ENCODE measurements around the gene MAPK4.
"Not testable (repeated sequence)": the region's sequence is repeated elsewhere in the genome, so short reads cannot be mapped to it uniquely, and the experiment has no call there.

Gene MAPK4

DNA sequence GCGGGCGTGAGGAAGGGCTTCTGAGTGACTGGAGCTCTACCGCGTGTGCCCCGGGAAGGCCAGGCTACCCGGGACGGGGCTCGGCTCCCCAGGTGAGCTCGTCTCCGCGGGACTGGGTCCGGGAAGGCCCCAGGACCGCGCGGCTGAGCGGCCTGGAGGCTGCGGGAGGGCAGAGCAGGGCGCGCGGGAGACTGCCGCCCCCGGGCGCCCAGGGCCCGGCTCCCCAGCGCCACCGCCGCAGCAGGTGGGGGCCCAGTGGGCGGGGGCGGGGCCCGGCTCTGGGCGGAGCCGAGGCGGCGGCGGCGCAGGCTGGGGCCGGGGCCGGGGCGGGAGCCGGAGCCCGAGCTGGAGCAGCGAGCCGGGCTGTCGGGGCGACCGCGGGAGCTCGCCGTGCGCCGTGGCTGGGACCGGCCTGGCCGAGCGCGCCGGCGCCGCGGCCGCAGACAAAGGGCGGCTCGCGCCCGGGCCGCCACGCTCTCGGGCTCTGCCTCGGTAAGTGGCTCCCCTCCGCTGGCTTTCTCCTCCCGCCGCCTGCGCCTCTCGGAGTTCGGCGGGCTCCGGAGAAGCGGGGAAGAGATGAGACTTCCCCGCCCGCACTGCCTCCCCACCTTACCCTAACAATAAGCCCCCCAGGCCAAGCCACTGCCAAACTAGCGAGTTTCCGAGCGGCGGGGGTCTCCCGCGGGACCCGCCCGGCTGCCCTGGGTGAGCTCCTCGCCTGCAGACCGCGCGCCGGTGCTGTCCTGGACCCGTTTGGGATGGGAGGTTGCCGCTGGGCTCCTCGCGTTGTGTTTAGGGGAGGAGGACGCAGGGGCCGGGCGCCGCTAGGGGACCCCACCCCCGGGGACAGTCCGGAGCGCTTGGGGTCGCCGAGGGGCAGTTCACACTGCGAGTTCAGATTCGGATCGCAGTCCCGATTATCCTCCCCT, at the start of gene MAPK4:
Gene MAPK4 (plus strand): TSS at position 336 of the 929 bp plus-strand sequence. CDS start 103,872 bp downstream, outside the sequence.
- Histone ChIP-seq H3K79me2 (ENCODE audit: control insufficient read depth, insufficient read depth, low read length, unreplicated experiment) (no peaks in the 10 kb centered on the region), H3K4me3 (ENCODE audit: low read depth, low read length) (peak within 1 kb of the TSS; percentile 66), H3K27ac (ENCODE audit: low read depth, low read length) (no peak within 1 kb of the TSS), H3K27me3 (ENCODE audit: insufficient read depth, low read length) (peaks cover 72% of the 10 kb centered on the region), H3K4me1 (ENCODE audit: control insufficient read depth, insufficient read depth, low read length, unreplicated experiment) (no peaks in the 10 kb centered on the region), H2AFZ (ENCODE audit: low read length, unreplicated experiment) (no peak within 1 kb of the TSS), H3K36me3 (ENCODE audit: insufficient read depth, low read length) (no peaks in the 10 kb centered on the region)

DNA sequence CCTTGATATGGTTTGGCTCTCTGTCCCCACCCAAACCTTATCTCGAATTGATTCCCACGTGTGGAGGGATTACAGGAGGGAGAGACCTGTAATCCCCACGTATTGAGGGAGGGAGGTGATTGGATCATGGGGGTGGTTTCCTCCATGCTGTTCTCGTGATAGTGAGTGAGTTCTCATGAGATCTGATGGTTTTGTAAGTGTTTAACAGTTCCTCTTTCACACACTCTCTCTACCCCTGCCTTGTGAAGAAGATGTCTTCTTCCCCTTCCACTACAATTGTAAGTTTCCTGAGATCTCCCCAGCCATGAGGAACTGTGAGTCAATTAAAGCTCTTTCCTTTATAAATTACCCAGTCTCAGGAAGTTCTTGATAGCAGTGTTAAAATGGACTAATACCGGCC, 42.6 kb upstream of the MAPK4 start:
- not testable (repeated sequence) for H3K4me1 ChIP-seq (ENCODE audit: control insufficient read depth, insufficient read depth, low read length, unreplicated experiment); H3K36me3 ChIP-seq (ENCODE audit: insufficient read depth, low read length); H3K79me2 ChIP-seq (ENCODE audit: control insufficient read depth, insufficient read depth, low read length, unreplicated experiment); H3K4me3 ChIP-seq (ENCODE audit: low read depth, low read length); H2AFZ ChIP-seq (ENCODE audit: low read length, unreplicated experiment); H3K27ac ChIP-seq (ENCODE audit: low read depth, low read length); H3K27me3 ChIP-seq (ENCODE audit: insufficient read depth, low read length)

GRCh38 chr18:50518787-50519546, 40.9 kb upstream of the MAPK4 start:
- Histone ChIP-seq H3K4me1 (ENCODE audit: control insufficient read depth, insufficient read depth, low read length, unreplicated experiment) (no peaks in the 10 kb centered on the region), H3K79me2 (ENCODE audit: control insufficient read depth, insufficient read depth, low read length, unreplicated experiment) (no peaks in the 10 kb centered on the region), H3K27ac (ENCODE audit: low read depth, low read length) (no peak overlapping the region), H2AFZ (ENCODE audit: low read length, unreplicated experiment) (no peak overlapping the region), H3K4me3 (ENCODE audit: low read depth, low read length) (no peak overlapping the region), H3K36me3 (ENCODE audit: insufficient read depth, low read length) (no peaks in the 10 kb centered on the region), H3K27me3 (ENCODE audit: insufficient read depth, low read length) (peaks cover 4% of the 10 kb centered on the region; the same call in 1 of the 2 replicates)

- H2AFZ ChIP-seq (ENCODE audit: low read length, unreplicated experiment): no peak overlapping the region
- no peak overlapping the region for H3K27ac ChIP-seq (ENCODE audit: low read depth, low read length)
- no peaks in the 10 kb centered on the region for H3K4me1 ChIP-seq (ENCODE audit: control insufficient read depth, insufficient read depth, low read length, unreplicated experiment)
- no peaks in the 10 kb centered on the region for H3K79me2 ChIP-seq (ENCODE audit: control insufficient read depth, insufficient read depth, low read length, unreplicated experiment)
- no peak overlapping the region for H3K4me3 ChIP-seq (ENCODE audit: low read depth, low read length)
- no peaks in the 10 kb centered on the region for H3K27me3 ChIP-seq (ENCODE audit: insufficient read depth, low read length)
- no peaks in the 10 kb centered on the region for H3K36me3 ChIP-seq (ENCODE audit: insufficient read depth, low read length)
Observed at GRCh38 chr18:50523165-50523564, 36.7 kb upstream of the MAPK4 start.

DNA sequence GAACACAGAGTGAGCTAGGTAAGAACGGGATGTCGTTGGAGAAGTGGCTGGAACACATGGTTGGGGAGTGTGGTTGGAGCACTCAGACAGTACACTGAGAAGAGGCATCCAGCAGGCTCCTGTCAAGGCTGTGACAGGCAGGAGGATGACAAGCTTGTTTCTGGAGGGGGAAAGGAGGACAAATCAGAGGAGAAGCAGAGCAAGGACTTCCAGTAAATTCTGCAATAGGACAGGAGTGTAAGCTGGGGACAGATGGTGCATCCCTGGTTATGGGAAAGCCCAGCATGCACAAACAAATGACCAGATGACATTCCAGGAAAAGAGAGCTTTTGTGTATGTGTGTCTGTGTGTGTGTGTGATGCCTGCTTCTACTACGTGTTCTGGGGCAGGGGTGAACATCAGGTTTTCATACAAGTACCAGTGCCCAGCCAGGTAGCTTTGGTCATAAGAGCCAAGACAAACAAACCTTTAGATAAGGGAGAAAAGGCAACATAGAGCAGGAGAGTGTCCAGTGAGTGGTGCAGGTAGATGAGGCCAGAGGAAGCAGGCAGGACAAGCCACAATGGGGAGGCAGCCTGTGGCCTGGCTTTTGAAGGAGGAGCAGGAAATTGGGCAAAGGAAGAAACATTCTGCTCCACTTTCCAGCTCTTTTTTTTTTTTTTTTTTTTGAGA, 32.1 kb upstream of the MAPK4 start:
- no peak overlapping the region for H3K27ac ChIP-seq (ENCODE audit: low read depth, low read length)
- H3K79me2 ChIP-seq (ENCODE audit: control insufficient read depth, insufficient read depth, low read length, unreplicated experiment): no peaks in the 10 kb centered on the region
- H3K27me3 ChIP-seq (ENCODE audit: insufficient read depth, low read length): no peaks in the 10 kb centered on the region; the same call in 1 of the 2 replicates
- no peaks in the 10 kb centered on the region for H3K4me1 ChIP-seq (ENCODE audit: control insufficient read depth, insufficient read depth, low read length, unreplicated experiment)
- no peaks in the 10 kb centered on the region for H3K36me3 ChIP-seq (ENCODE audit: insufficient read depth, low read length)
- no peak overlapping the region for H3K4me3 ChIP-seq (ENCODE audit: low read depth, low read length)
- H2AFZ ChIP-seq (ENCODE audit: low read length, unreplicated experiment): no peak overlapping the region

DNA sequence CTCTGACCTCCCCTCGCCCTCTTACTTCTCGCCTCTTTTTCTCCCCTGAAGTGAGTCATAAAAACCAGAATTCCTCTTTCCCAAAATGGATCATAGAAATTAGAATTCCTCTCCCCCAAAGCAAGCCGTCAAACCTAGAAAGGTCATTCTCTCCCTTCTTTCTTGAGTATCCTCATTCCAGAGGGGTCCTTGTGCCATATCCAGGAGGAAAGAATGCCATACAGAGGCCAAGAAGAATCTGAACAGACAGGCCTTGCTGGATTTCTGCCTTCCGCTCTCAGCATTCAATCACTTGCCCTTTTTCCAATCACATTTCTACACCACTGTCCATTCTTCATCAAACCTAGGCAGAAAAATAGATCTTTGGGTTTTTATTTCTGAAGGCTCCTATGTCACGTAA, 31.1 kb upstream of the MAPK4 start:
- Histone ChIP-seq H2AFZ (ENCODE audit: low read length, unreplicated experiment) (no peak overlapping the region), H3K79me2 (ENCODE audit: control insufficient read depth, insufficient read depth, low read length, unreplicated experiment) (no peaks in the 10 kb centered on the region), H3K4me1 (ENCODE audit: control insufficient read depth, insufficient read depth, low read length, unreplicated experiment) (no peaks in the 10 kb centered on the region), H3K27me3 (ENCODE audit: insufficient read depth, low read length) (no peaks in the 10 kb centered on the region; the same call in 1 of the 2 replicates), H3K4me3 (ENCODE audit: low read depth, low read length) (no peak overlapping the region), H3K27ac (ENCODE audit: low read depth, low read length) (no peak overlapping the region), H3K36me3 (ENCODE audit: insufficient read depth, low read length) (no peaks in the 10 kb centered on the region)

- not testable (repeated sequence) for H3K4me3 ChIP-seq (ENCODE audit: low read depth, low read length); H3K79me2 ChIP-seq (ENCODE audit: control insufficient read depth, insufficient read depth, low read length, unreplicated experiment); H2AFZ ChIP-seq (ENCODE audit: low read length, unreplicated experiment); H3K27me3 ChIP-seq (ENCODE audit: insufficient read depth, low read length); H3K27ac ChIP-seq (ENCODE audit: low read depth, low read length); H3K36me3 ChIP-seq (ENCODE audit: insufficient read depth, low read length); H3K4me1 ChIP-seq (ENCODE audit: control insufficient read depth, insufficient read depth, low read length, unreplicated experiment)
Observed at GRCh38 chr18:50533822-50534221, 26.1 kb upstream of the MAPK4 start.

DNA sequence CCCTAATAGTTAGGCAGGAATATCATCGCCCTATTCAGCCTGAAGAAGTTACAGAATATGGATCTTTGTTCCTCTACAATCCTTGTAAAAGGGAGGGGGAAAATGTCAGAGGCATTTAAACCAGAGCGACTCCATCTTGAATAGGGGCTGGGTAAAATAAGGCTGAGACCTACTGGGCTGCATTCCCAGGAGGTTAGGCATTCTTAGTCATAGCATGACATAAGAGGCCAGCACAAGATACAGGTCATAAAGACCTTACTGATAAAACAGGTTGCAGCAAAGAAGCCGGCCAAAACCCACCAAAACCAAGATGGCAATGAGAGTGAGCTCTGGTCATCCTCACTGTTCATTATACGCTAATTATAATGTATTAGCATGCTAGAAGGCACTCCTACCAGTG, 15.4 kb upstream of the MAPK4 start:
- H3K36me3 ChIP-seq (ENCODE audit: insufficient read depth, low read length); H3K4me3 ChIP-seq (ENCODE audit: low read depth, low read length); H3K27me3 ChIP-seq (ENCODE audit: insufficient read depth, low read length); H3K4me1 ChIP-seq (ENCODE audit: control insufficient read depth, insufficient read depth, low read length, unreplicated experiment); H3K27ac ChIP-seq (ENCODE audit: low read depth, low read length); H2AFZ ChIP-seq (ENCODE audit: low read length, unreplicated experiment); H3K79me2 ChIP-seq (ENCODE audit: control insufficient read depth, insufficient read depth, low read length, unreplicated experiment): not testable (repeated sequence)

GRCh38 chr18:50545936-50546335, 14.0 kb upstream of the MAPK4 start:
- Histone ChIP-seq H3K27ac (ENCODE audit: low read depth, low read length) (no peak overlapping the region), H3K4me1 (ENCODE audit: control insufficient read depth, insufficient read depth, low read length, unreplicated experiment) (no peaks in the 10 kb centered on the region), H3K36me3 (ENCODE audit: insufficient read depth, low read length) (no peaks in the 10 kb centered on the region), H3K79me2 (ENCODE audit: control insufficient read depth, insufficient read depth, low read length, unreplicated experiment) (no peaks in the 10 kb centered on the region), H3K4me3 (ENCODE audit: low read depth, low read length) (no peak overlapping the region), H2AFZ (ENCODE audit: low read length, unreplicated experiment) (no peak overlapping the region), H3K27me3 (ENCODE audit: insufficient read depth, low read length) (no peaks in the 10 kb centered on the region)

GRCh38 chr18:50548160-50548559, 11.7 kb upstream of the MAPK4 start:
- Histone ChIP-seq H2AFZ (ENCODE audit: low read length, unreplicated experiment) (no peak overlapping the region), H3K36me3 (ENCODE audit: insufficient read depth, low read length) (no peaks in the 10 kb centered on the region), H3K79me2 (ENCODE audit: control insufficient read depth, insufficient read depth, low read length, unreplicated experiment) (no peaks in the 10 kb centered on the region), H3K27ac (ENCODE audit: low read depth, low read length) (no peak overlapping the region), H3K4me1 (ENCODE audit: control insufficient read depth, insufficient read depth, low read length, unreplicated experiment) (no peaks in the 10 kb centered on the region), H3K27me3 (ENCODE audit: insufficient read depth, low read length) (no peaks in the 10 kb centered on the region), H3K4me3 (ENCODE audit: low read depth, low read length) (no peak overlapping the region)

All from ACC112 (cell line).